GM18526 (cell line): Measurements from ENCODE around the gene NEGR1.

Source experiments
- POLR2A ChIP-seq: IDR thresholded peaks from 3 replicates; pipeline ENCODE4 v1.6.1; 2011; ENCODE audit not compliant: insufficient read length; ENCODE audit errors: extremely low read depth

NEGR1 gene

GRCh38 chr1:71618766-71619530, 663.4 kb downstream of the NEGR1 start:
- TF ChIP-seq POLR2A: no peak

DNA sequence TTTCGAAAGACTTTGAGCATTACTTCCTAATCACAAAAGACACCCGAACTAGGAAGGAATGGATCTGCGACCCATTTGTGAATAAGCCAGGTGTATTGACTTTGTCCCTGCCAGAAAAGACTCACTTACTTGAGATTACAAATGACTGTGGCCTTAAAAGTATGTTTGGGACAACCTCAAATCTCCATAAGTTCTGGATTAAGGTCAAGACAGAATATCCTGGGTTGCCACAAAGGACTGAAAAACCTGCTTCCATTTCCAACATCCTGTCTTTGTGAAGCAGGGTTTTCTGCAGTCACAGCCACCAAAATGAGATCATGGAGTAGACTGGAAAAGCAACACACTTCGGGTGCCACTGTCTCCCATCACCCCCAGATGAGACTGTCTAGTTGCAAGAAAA, 664.1 kb downstream of the NEGR1 start:
- TF ChIP-seq POLR2A: no peak

- no peak for TF ChIP-seq POLR2A
Observed at GRCh38 chr1:71610476-71610875, 671.9 kb downstream of the NEGR1 start.

DNA sequence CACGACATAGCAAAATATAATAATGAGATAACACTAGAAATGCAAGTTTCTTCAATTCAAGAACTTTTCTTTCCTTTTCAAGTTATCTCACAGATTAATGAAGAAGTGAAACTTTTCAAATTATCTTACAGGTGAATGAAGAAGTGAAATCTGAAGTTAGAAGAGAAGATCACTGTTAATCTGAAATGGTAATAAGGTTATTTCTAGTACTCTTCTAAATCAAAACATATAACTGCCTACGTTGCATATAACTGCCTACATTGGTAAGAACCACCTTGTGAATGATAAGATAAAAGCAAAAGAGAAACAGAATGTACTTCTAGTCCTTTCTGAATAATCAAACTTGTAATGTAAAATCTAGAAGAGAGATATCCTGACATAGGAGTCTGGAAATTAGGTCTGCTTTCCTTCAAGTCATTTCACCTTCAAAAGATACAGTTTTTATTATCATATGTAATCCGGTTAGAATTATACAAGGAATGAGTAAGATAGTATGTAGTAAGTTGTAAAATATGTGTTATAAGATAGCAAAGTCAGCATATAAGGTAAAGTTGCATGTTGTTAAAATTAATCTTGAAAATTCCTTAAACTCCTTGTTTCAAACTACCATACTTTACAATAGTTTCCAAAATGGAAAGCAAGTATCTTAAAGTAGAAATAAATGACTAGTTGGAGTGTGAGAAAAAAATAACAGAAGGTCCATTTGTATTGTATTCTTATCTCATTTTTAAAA, 679.1 kb downstream of the NEGR1 start:
- TF ChIP-seq POLR2A: no peak

GRCh38 chr1:71600023-71600422, 682.3 kb downstream of the NEGR1 start:
- no peak for TF ChIP-seq POLR2A

- TF ChIP-seq POLR2A: no peak
Observed at GRCh38 chr1:71599306-71599705, 683.0 kb downstream of the NEGR1 start.

DNA sequence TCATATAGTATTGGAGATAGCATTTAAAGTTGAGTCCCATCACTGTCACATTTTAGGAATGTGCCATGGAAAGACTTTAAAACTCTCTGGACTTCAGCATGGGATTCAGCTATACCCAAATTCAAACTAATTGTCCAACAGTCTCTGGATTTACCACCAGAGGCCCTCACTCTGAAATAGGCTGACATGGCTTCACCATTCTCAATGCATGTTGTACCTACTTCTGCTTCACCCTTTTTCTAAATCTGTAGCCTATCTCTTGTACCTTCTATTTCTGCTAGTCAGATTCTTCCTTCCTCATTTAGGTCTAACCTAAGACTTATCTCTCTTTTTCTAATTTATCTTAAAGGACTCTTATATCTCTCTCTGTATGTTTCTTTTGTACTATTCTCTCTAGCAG, 688.8 kb downstream of the NEGR1 start:
- no peak for TF ChIP-seq POLR2A

DNA sequence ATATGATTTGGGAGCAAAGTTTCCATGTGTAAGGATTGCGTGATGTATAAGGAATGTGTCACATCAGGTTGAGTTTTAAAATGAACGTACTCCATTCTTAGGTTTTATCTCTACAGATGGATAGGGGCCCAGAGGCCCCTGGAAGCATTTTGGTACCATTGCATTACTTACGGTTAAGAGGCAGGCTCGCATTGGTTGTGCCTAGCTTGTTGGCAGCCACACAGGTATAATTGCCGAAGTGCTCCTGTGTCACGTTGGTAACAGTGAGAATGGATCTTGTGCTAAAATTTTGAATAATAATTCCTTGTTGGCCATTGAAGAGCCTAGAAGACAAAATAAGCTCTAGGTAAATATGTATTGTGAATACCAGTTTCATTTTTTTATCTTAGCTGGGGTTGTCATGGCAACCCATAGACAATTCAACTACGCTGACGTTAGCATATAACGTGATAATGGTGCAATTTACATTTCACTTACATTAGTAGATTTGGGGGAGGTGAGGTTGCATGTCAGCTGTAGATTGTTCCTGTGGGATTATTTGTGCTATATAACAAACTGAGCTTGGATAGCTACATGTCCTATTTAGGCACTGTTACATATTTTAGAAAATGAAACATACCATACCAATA, 689.6 kb downstream of the NEGR1 start:
- TF ChIP-seq POLR2A: no peak

DNA sequence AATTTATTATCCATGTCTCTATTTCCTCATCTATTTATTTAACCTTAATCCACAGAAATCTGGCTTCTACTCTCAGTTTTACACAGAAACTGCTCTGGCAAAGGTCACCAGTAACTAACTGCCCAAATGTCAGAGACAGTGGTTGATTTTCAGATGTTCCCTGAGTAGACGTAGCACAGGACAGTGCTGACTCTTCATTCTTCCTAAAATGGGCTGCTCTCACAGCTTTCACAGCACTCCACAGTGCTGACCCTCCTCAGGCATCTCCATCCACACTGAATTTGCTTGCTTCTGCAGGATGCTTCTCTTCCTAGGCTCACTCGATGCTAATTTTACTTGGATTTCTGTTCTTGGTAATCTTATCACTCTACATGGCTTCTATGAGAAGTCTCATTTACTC, 693.3 kb downstream of the NEGR1 start:
- no peak for TF ChIP-seq POLR2A

DNA sequence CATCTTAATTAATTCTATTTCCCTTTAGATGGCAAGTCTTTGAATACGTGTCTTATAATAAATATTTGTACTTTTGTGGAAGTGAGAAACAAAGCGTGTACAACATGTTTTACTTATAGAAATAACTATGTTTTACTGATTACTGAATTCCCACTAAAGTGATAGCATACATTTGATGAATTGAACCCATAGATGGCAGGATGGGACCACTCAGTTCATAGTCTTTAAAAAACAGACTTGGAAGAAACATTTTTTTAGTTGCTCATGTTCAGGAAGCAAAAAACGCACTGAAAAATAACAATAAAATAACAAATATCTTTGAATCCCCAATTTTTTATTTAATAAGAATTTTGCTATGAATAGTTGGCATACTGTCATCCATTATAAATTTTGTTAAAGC, 694.4 kb downstream of the NEGR1 start:
- no peak for TF ChIP-seq POLR2A

- TF ChIP-seq POLR2A: no peak
Observed at GRCh38 chr1:71586030-71586429, 696.3 kb downstream of the NEGR1 start.

- no peak for TF ChIP-seq POLR2A
Observed at GRCh38 chr1:71583756-71584155, 698.6 kb downstream of the NEGR1 start.

GRCh38 chr1:71582673-71583072, 699.7 kb downstream of the NEGR1 start:
- TF ChIP-seq POLR2A: no peak

- TF ChIP-seq POLR2A: no peak
Observed at GRCh38 chr1:71577451-71578131, 704.7 kb downstream of the NEGR1 start.

DNA sequence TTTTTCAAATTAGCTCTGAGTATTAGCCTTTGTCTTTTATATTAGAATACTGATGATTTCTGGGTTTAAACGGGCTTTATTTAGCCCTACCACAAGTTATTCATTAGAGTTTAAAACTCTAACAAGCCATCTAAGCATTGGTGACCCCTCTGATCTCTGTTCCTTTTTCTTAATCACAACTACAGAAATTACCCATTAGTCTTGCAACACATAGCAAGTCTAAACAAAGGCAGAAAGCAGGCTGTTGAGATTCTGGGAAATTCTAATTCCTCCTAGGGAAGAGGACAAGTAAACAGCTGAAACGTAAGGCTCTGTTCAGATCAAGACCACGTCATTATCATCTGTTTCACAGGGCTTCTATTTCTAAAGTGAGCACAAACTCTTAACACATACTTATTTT, 710.3 kb downstream of the NEGR1 start:
- TF ChIP-seq POLR2A: no peak

DNA sequence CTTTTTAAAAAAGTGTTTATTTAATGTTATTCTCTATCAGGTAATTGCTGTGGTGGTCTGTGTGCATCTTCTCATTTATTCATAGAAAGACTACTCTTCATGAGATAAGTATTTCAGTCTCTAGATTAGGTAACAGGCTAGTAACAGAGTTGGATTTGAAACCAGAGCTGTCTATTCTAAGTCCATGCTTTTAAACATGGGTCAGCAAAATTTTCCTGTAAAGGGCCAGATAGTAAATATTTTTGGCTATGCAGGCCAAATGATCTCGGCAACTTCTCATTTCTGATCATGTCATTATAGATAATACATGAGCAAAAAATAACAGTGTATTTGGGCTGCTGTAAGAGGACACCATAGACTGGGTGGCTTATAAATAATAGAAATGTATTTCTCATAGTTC, 715.9 kb downstream of the NEGR1 start:
- no peak for TF ChIP-seq POLR2A
